HG02588 (cell line): ENCODE results near the gene INPP5J.
"Not testable (repeated sequence)": the region's sequence is repeated elsewhere in the genome, so short reads cannot be mapped to it uniquely, and the experiment has no call there.

Source experiments
- ATAC-seq: cut with Tn5 transposase; IDR thresholded peaks from one replicate; pipeline ENCODE4 v1.9.1; 2021; ENCODE audit warnings: mild to moderate bottlenecking, moderate library complexity; ENCODE audit not compliant: unreplicated experiment

The INPP5J gene

GRCh38 chr22:31144223-31144622 lies 21.5 kb downstream of the INPP5J start:
- ATAC-seq, result no peak

GRCh38 chr22:31148488-31148887 lies 25.7 kb downstream of the INPP5J start:
- ATAC-seq, result no peak

GRCh38 chr22:31148953-31149627 lies 26.3 kb downstream of the INPP5J start:
- no peak for ATAC-seq

- ATAC-seq, result no peak
Observed at GRCh38 chr22:31150615-31151014, 27.8 kb downstream of the INPP5J start.

GRCh38 chr22:31151872-31152271 lies 29.1 kb downstream of the INPP5J start:
- no peak for ATAC-seq

- no peak for ATAC-seq
Observed at GRCh38 chr22:31153357-31153756, 30.6 kb downstream of the INPP5J start.

- no peak for ATAC-seq
Observed at GRCh38 chr22:31154975-31155374, 32.2 kb downstream of the INPP5J start.

GRCh38 chr22:31155422-31155821 lies 32.7 kb downstream of the INPP5J start:
- ATAC-seq, result no peak

GRCh38 chr22:31160328-31160978 lies 37.7 kb downstream of the INPP5J start:
- ATAC-seq, result peak; percentile 17

GRCh38 chr22:31161386-31161785 lies 38.6 kb downstream of the INPP5J start:
- ATAC-seq, result no peak

GRCh38 chr22:31162015-31162765 lies 39.4 kb downstream of the INPP5J start:
- ATAC-seq, result no peak

- ATAC-seq, result no peak
Observed at GRCh38 chr22:31170971-31171370, 48.2 kb downstream of the INPP5J start.

- not testable (repeated sequence) for ATAC-seq
Observed at GRCh38 chr22:31171734-31172133, 49.0 kb downstream of the INPP5J start.

GRCh38 chr22:31173386-31174145 lies 50.8 kb downstream of the INPP5J start:
- ATAC-seq, result no peak

GRCh38 chr22:31176923-31177322 lies 54.2 kb downstream of the INPP5J start:
- no peak for ATAC-seq

- ATAC-seq, result no peak
Observed at GRCh38 chr22:31177420-31178162, 54.8 kb downstream of the INPP5J start.

GRCh38 chr22:31178859-31179258 lies 56.1 kb downstream of the INPP5J start:
- ATAC-seq, result no peak

GRCh38 chr22:31179345-31179744 lies 56.6 kb downstream of the INPP5J start:
- ATAC-seq, result no peak

- ATAC-seq, result no peak
Observed at GRCh38 chr22:31184015-31184414, 61.2 kb downstream of the INPP5J start.
